LNCaP clone FGC (cell line): ENCODE measurements around the gene KIAA0319L.
A peak's percentile ranks its signal among the peaks of the same experiment; 100 is the strongest.

Source experiments
- DNase-seq: peaks from one replicate; pipeline ENCODE4 v3.0.0-alpha.2; 2011; ENCODE audit warnings: low read depth
- H3K4me3 ChIP-seq: 2 replicates; pipeline ENCODE4 v1.5.1; 2011; ENCODE audit warnings: mild to moderate bottlenecking, low read depth, low read length, control low read depth
- CTCF ChIP-seq: IDR thresholded peaks from 2 replicates; pipeline ENCODE4 v1.5.1; 2012; ENCODE audit warnings: mild to moderate bottlenecking; ENCODE audit not compliant: control insufficient read depth, insufficient read depth; ENCODE audit errors: extremely low read depth

The KIAA0319L gene

DNA sequence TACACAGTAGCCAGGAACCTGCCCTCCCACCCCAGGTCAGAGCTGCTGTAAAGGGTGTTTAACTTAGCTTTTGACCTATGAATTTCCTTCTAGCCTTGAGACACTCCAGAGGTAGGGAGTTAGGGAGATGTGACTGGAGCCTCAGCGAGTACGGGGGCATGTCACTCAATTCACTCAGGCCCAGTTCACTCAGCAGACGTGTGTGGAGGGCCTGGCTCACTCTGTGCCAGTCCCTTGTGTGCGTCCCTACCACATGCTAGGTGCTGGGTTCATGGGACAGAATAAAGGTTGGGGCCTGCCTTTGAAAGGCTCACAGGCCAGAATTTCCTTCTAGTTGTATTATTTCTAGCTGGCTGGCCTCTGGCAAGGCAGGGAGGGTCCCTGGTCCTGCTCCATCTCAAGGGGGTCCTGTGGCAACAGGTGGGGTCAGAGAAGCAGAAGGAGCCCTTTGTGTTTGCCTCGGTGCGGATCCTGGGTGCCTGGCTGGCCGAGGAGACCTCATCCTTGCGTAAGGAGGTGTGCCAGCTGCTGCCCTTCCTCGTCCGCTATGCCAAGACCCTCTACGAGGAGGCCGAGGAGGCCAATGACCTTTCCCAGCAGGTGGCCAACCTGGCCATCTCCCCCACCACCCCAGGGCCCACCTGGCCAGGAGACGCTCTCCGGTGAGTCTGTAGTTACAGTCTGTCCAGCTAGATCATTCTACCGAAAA lies 4.9 kb upstream of the KIAA0319L start:
- no peak for DNase-seq
- H3K4me3 ChIP-seq: no peak overlapping the region
- TF ChIP-seq CTCF: no peak

DNA sequence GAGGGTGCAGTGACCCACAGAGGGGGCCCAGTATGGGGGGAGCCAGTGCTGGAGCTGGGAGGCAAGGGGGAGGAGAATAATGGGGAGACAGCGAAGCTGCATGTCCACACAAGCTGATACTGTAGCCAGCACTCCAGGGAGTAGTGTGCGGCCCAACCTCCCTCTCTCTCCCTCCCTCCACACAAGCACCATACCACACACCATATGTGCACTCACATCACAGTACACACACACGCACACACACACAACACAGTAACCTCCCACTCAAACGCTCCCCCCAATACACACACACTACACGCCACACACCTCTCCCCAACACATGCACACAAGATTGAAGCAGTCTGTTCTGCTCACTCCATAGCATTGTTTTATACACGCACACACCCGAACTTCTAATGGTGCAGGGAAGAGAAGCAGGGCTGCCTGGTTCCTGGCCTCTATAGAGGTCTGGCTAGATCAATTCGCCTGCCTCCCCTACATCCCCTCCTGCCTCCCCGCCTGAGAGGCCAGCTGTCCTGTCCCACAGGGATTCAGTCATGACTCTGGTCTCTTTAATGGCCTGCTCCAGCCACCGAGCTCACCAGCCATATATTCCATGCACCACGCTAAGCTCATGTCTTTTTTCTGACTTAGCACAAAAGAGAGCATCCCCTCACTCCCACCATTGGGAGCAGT lies 4.2 kb upstream of the KIAA0319L start:
- peak overlapping the region; percentile 30; the same call in 1 of the 2 replicates for H3K4me3 ChIP-seq

GRCh38 chr1:35560256-35561225 lies 3.3 kb upstream of the KIAA0319L start:
- DNase-seq: no peak
- TF ChIP-seq CTCF: no peak
- peak overlapping the region; percentile 30; the same call in 1 of the 2 replicates for H3K4me3 ChIP-seq

More for the DNA sequence above, 4.2 kb upstream of the KIAA0319L start:
- no peak for TF ChIP-seq CTCF
- DNase-seq: no peak

GRCh38 chr1:35559317-35559944 lies 2.2 kb upstream of the KIAA0319L start:
- H3K4me3 ChIP-seq: no peak overlapping the region
- TF ChIP-seq CTCF: no peak

DNA sequence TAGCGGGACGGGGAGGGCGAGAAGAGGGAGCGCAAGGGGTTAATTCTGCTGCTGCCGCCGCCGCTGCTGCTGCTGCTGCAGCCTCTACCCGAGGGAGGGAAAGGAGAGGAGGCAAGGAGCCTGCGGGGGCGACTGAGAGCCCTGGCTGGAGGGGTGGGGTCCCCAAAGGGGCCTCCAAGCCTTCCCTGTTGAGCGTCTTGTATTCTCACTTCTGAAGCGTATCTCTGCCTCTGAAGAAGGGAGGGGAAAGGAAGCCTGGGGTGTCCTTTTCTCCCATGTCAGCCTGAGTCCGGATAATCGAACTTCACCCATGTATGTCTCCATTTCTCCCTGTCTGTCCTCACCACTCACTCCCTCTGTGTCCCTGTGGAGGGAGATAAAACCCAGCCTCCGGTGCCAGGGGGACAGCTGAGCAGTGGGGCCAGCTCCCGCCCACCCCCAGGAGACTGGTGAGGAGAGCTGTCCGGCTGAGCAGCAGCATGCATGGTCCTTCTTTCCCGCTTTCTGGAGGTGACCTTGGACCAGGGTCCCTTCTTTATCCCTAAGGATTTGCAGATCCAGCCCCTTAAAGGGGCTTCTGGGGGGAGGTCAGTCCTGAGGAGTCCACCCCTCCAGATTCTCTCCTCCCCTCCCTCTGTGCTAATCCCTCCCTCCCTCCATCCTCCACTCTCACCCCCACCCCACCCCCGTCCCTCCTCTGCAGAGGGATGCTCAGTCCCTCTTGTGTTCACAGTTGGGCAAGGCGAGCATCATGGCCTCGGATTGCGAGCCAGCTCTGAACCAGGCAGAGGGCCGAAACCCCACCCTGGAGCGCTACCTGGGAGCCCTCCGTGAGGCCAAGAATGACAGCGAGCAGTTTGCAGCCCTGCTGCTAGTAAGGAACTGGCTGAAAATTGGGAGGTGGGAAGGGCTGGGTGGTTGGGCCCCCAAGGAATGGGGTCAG lies 1.4 kb upstream of the KIAA0319L start:
- no peak for DNase-seq
- peak overlapping the region; percentile 92 for H3K4me3 ChIP-seq
- TF ChIP-seq CTCF: peak; percentile 22; the same call in 1 of the 2 replicates

More at GRCh38 chr1:35559317-35559944, 2.2 kb upstream of the KIAA0319L start:
- DNase-seq: no peak
